K562 (cell line): ENCODE measurements around the gene ADAT3. TPM values are rescaled to one million over a fixed set of nuclear protein-coding genes. Genes with fewer than 3 reads are reported as not detected.
A peak's percentile ranks its signal among the peaks of the same experiment; 100 is the strongest.

Source experiments
- ATAC-seq: fragments of 200-7000 bp; cut with Tn5 transposase; 3 replicates; pipeline ENCODE4 v1.9.1; 2020; ENCODE audit warnings: moderate library complexity
- BruUV-seq: library from RNA; stranded (reverse); fragments of 400-500 nt; replicated peaks from 2 replicates; lab custom pipeline; 2021; lab: Mats Ljungman, UMichigan
- CTCF ChIA-PET: fragments of 300-600 bp; formaldehyde crosslinking; extraction: SDS; loops from one replicate; lab custom pipeline; 2021; ENCODE audit warnings: low intra/inter-chr PET ratio; lab: Yijun Ruan, JAX
- POLR2A ChIA-PET: fragments of 300-600, 350-650 bp; sonication (Branson Sonifier 250); formaldehyde crosslinking; extraction: SDS; loops from one replicate; lab custom pipeline; 2021; ENCODE audit warnings: antibody characterized with exemption, inconsistent platforms; lab: Yijun Ruan, JAX
- DNase-seq, 4 experiments: peaks; one replicate each; pipeline versions ENCODE4 v3.0.0 to v3.0.0-alpha.2; 2011 to 2018; ENCODE audit warnings: low spot score in 3 of 4, mixed read lengths in 3 of 4; ENCODE audit errors: extremely low read depth in 1 of 4
- FAIRE-seq: peaks from 2 replicates; lab custom pipeline; 2011; peaks lifted over from hg19 to GRCh38; lab: Jason Lieb, UNC
- H2AFZ ChIP-seq: 2 replicates; pipeline ENCODE4 v1.6.0; 2011; ENCODE audit warnings: low read depth, low read length, control low read depth, inconsistent platforms
- H3K27ac ChIP-seq: fragments of 200-600 bp; 3 replicates; pipeline ENCODE4 v1.8.0; 2011; ENCODE audit warnings: low read depth, mild to moderate bottlenecking, control low read depth, inconsistent platforms, low read length, moderate library complexity, mixed read lengths; ENCODE audit errors: extremely low read depth
- H3K27me3 ChIP-seq, 2 experiments: fragments of 300-600 bp in 1 of 2; 2 replicates in 1 of 2; 3 replicates in 1 of 2; pipeline versions ENCODE4 v1.6.0 to v1.8.0; 2011; ENCODE audit warnings: inconsistent platforms in 2 of 2, low read length in 2 of 2, mild to moderate bottlenecking in 1 of 2, mixed read lengths in 1 of 2, moderate library complexity in 1 of 2; ENCODE audit not compliant: control insufficient read depth in 2 of 2, insufficient read depth in 2 of 2
- H3K36me3 ChIP-seq: fragments of 300-600 bp; 3 replicates; pipeline ENCODE4 v1.8.0; 2011; ENCODE audit warnings: mild to moderate bottlenecking, low read length, inconsistent platforms; ENCODE audit not compliant: control insufficient read depth, insufficient read depth
- H3K4me1 ChIP-seq, 2 experiments: fragments of 200-600 bp in 1 of 2; replicated peaks in 1 of 2; 2 replicates in 1 of 2; 3 replicates in 1 of 2; pipeline versions ENCODE4 v1.5.1 to v1.8.0; 2011; ENCODE audit warnings: inconsistent platforms in 2 of 2, low read length in 2 of 2, mild to moderate bottlenecking in 1 of 2, mixed read lengths in 1 of 2, moderate library complexity in 1 of 2; ENCODE audit not compliant: control insufficient read depth in 2 of 2, insufficient read depth in 2 of 2
- H3K4me2 ChIP-seq: 2 replicates; pipeline ENCODE4 v1.6.1; 2011; ENCODE audit warnings: low read length, control low read depth, inconsistent platforms, mixed read lengths; ENCODE audit not compliant: insufficient read depth
- H3K4me3 ChIP-seq: fragments of 200-600 bp; sonication (generic), shearing (Covaris generic); 2 replicates; pipeline ENCODE4 v1.5.1; 2016; ENCODE audit warnings: control low read depth, inconsistent platforms
- H3K79me2 ChIP-seq: fragments of 200-600 bp; 3 replicates; pipeline ENCODE4 v1.8.0; 2011; ENCODE audit warnings: low read length, inconsistent platforms; ENCODE audit not compliant: control insufficient read depth, insufficient read depth
- H3K9ac ChIP-seq, 2 experiments: 2 replicates each; pipeline versions ENCODE4 v1.6.0 to v1.6.1; 2011; ENCODE audit warnings: low read depth in 2 of 2, low read length in 2 of 2, control low read depth in 1 of 2, inconsistent platforms in 1 of 2, mild to moderate bottlenecking in 1 of 2, mixed read lengths in 1 of 2; ENCODE audit not compliant: insufficient read depth in 1 of 2
- H3K9me1 ChIP-seq: one replicate; pipeline ENCODE4 v1.6.0; 2011; ENCODE audit warnings: inconsistent platforms, mild to moderate bottlenecking, low read length, moderate library complexity; ENCODE audit not compliant: control insufficient read depth, insufficient read depth
- H3K9me3 ChIP-seq: replicated peaks from 2 replicates; pipeline ENCODE4 v1.5.1; 2011; ENCODE audit warnings: low read depth, low read length, inconsistent platforms; ENCODE audit not compliant: control insufficient read depth, insufficient read depth
- H4K20me1 ChIP-seq: replicated peaks from 2 replicates; pipeline ENCODE4 v1.6.1; 2011; ENCODE audit warnings: low read length, inconsistent platforms, mixed read lengths; ENCODE audit not compliant: control insufficient read depth, insufficient read depth
- CEBPB ChIP-seq: fragments of 450-650 bp; IDR thresholded peaks from 2 replicates; pipeline ENCODE4 v1.6.1; 2016; ENCODE audit warnings: missing genetic modification characterization, missing compliant biosample characterization
- CEBPG ChIP-seq, 3 experiments: fragments of 200-800 bp in 1 of 3; sonication (Bioruptor generic) in 1 of 3; sonication (generic) in 1 of 3; formaldehyde crosslinking in 1 of 3; IDR thresholded peaks in 2 of 3; conservative IDR thresholded peaks in 1 of 3; 2 replicates each; pipeline versions ENCODE4 v1.6.1 to v1.8.0; 2016 to 2022; ENCODE audit warnings: missing compliant biosample characterization in 2 of 3, missing genetic modification characterization in 2 of 3, mild to moderate bottlenecking in 1 of 3, missing genetic modification reagents in 1 of 3
- HNRNPH1 ChIP-seq: fragments of 200-400 bp; formaldehyde crosslinking; optimal IDR thresholded peaks from 2 replicates; pipeline ENCODE3; 2017; ENCODE audit warnings: low read depth, mild to moderate bottlenecking, low read length, moderate library complexity
- MIER1 ChIP-seq: fragments of 450-650 bp; IDR thresholded peaks from 2 replicates; pipeline ENCODE4 v1.6.1; 2016; ENCODE audit warnings: antibody characterized with exemption, mild to moderate bottlenecking, low read depth
- POLR2H ChIP-seq: IDR thresholded peaks from 2 replicates; pipeline ENCODE4 v1.6.1; 2016; ENCODE audit warnings: missing genetic modification characterization, low read depth, mild to moderate bottlenecking, control low read depth, missing compliant biosample characterization, moderate library complexity
- RBM34 ChIP-seq: fragments of 200-400 bp; formaldehyde crosslinking; IDR thresholded peaks from 2 replicates; pipeline ENCODE4 v1.6.1; 2018; ENCODE audit warnings: low read length, borderline replicate concordance; ENCODE audit not compliant: insufficient read depth
- RREB1 ChIP-seq: fragments of 250-450 bp; sonication (Bioruptor Pico); IDR thresholded peaks from 2 replicates; pipeline ENCODE4 v1.4.0; 2020
- WGBS: fragments of 100-300 bp; shearing (Covaris generic); methylation state at CpG from one replicate; pipeline ENCODE4 v1.1.6; 2016; ENCODE audit warnings: low coverage, mixed read lengths; ENCODE audit not compliant: insufficient coverage; ENCODE audit errors: missing lambda C conversion rate; 5-methylcytosine and 5-hydroxymethylcytosine counted together
- in situ Hi-C: fragments of 300-500 bp; cut with MboI; formaldehyde crosslinking; loops from 4 replicates; pipeline ENCODE4 v1.15.0; 2018; ENCODE audit warnings: inconsistent platforms, mixed read lengths
- intact Hi-C: fragments of 100-400 bp; cut with micrococcal nuclease; formaldehyde crosslinking; loops from 2 replicates; pipeline ENCODE4 v1.14.2; 2022
- polyA plus RNA-seq, 8 experiments: library from polyadenylated mRNA; depleted of rRNA in 4 of 8; stranded (reverse) in 5 of 8; unstranded in 3 of 8; fragments of >200 nt; fragmentation: Nextera tagmentation in 2 of 8; fragmentation: Illumina TruSeq in 1 of 8; extraction: Ambion mirVana in 2 of 8; extraction: Trizol in 1 of 8; gene quantifications; 2 replicates each; pipeline versions ENCODE4 v1.2.1 to v1.2.3, GENCODE V29; 2011 to 2014; ENCODE audit warnings: inconsistent platforms in 1 of 8, missing spikeins in 1 of 8
- total RNA-seq, 7 experiments: library from RNA; depleted of rRNA in 6 of 7; stranded (reverse); fragments of >200 nt in 6 of 7; fragmentation: Illumina TruSeq in 2 of 7; extraction: Trizol in 2 of 7; gene quantifications; 2 replicates each; pipeline versions ENCODE4 v1.2.1 to v1.2.3, GENCODE V29; 2011 to 2021; ENCODE audit warnings: low replicate concordance in 1 of 7

Gene ADAT3
- total and polyA plus RNA-seq, 9 of the 15 experiments (the other 6 are each of a cell fraction or from before 2014, with no cell fraction given): 0.67 to 15.6 (median 7.8) TPM; not detected in 4

GRCh38 chr19:1901940-1902404, 3.2 kb upstream of the ADAT3 start:
- no peaks in the 10 kb centered on the region for H3K9me1 ChIP-seq
- peaks cover 16% of the 10 kb centered on the region for H3K79me2 ChIP-seq
- ChIA-PET POLR2A (interaction anchor here (0.7 kb wide), 1 partner anchor 616 kb away, joined by 3 read pairs; no protein-coding TSS in a partner anchor), CTCF (no interaction called here)
- peak overlapping the region in 1 of 2 experiments; percentile 65; a peak in 1 of 4 replicates for H3K9ac ChIP-seq
- no peaks in the 10 kb centered on the region for H3K27me3 ChIP-seq
- no peak for TF ChIP-seq MIER1
- TF ChIP-seq RBM34: no peak
- no peaks in the 10 kb centered on the region for H4K20me1 ChIP-seq
- H3K27ac ChIP-seq: no peak overlapping the region
- H2AFZ ChIP-seq: no peak overlapping the region
- no peak overlapping the region for H3K4me3 ChIP-seq
- intact Hi-C loops (no loop called here), in situ Hi-C loops (no loop called here)
- H3K36me3 ChIP-seq: peaks cover 9% of the 10 kb centered on the region; the same call in 1 of the 3 replicates
- 93% methylated on average over 16 of the region's 16 CpGs for WGBS
- ATAC-seq (no peak), DNase-seq (no peak), FAIRE-seq (no peak)
- H3K4me1 ChIP-seq: peaks cover 16 to 38% of the 10 kb centered on the region in 2 experiments; a peak in 4 of 5 replicates
- BruUV-seq: no TSS peak
- no peaks in the 10 kb centered on the region for H3K9me3 ChIP-seq
- no peak overlapping the region for H3K4me2 ChIP-seq

- 88% methylated on average over 6 of the region's 6 CpGs for WGBS
- H3K79me2 ChIP-seq: peaks cover 25% of the 10 kb centered on the region
- FAIRE-seq: no peak
- peaks cover 15% of the 10 kb centered on the region; the same call in 1 of the 3 replicates for H3K36me3 ChIP-seq
- CTCF ChIA-PET: no interaction called here
- ATAC-seq: no peak
- in situ Hi-C loops: no loop called here
- no peak overlapping the region for H2AFZ ChIP-seq
- no peak overlapping the region for H3K9ac ChIP-seq
- H3K4me1 ChIP-seq: peaks cover 16 to 40% of the 10 kb centered on the region in 2 experiments; a peak in 4 of 5 replicates
- H4K20me1 ChIP-seq: no peaks in the 10 kb centered on the region
- DNase-seq: no peak
- H3K9me1 ChIP-seq: no peaks in the 10 kb centered on the region
- no peaks in the 10 kb centered on the region for H3K27me3 ChIP-seq
- no peaks in the 10 kb centered on the region for H3K9me3 ChIP-seq
- POLR2A ChIA-PET: no interaction called here
- no peak overlapping the region for H3K4me2 ChIP-seq
- BruUV-seq: no TSS peak
- H3K4me3 ChIP-seq: no peak overlapping the region
- intact Hi-C loops: no loop called here
- no peak overlapping the region for H3K27ac ChIP-seq
- peak; percentile 21; the same call in 1 of the 2 replicates for TF ChIP-seq CEBPG (CRISPR knock-in tag; IDR thresholded peaks at IDR 0.05)
- TF ChIP-seq CEBPG (tag; conservative IDR thresholded peaks at IDR 0.05 in 1 of 2, IDR thresholded peaks at IDR 0.05 in 1 of 2): no peak
- no peak for TF ChIP-seq HNRNPH1
- TF ChIP-seq CEBPB: peak; percentile 53
- TF ChIP-seq RREB1 (CRISPR knock-in tag): no peak
- no peak for TF ChIP-seq POLR2H
Observed at GRCh38 chr19:1902923-1903322, 2.3 kb upstream of the ADAT3 start.
